ENCODE measurements around the gene GOSR1. TPM values are rescaled to one million over a fixed set of nuclear protein-coding genes. Genes with fewer than 3 reads are reported as not detected.
"Not testable (repeated sequence)": the region's sequence is repeated elsewhere in the genome, so short reads cannot be mapped to it uniquely, and the experiment has no call there.

Gene GOSR1
- total RNA-seq, 1 experiment from 2014 or later, result 51.4 TPM

- not testable (repeated sequence) for DNase-seq (ENCODE audit: low spot score)
Measured at GRCh38 chr17:30561766-30562165, 84.6 kb downstream of the GOSR1 start.

- not testable (repeated sequence) for DNase-seq (ENCODE audit: low spot score)
Measured at GRCh38 chr17:30563131-30563904, 86.1 kb downstream of the GOSR1 start.

- not testable (repeated sequence) for DNase-seq (ENCODE audit: low spot score)
Measured at GRCh38 chr17:30563905-30564390, 86.7 kb downstream of the GOSR1 start.

GRCh38 chr17:30564422-30565072 is 87.3 kb downstream of the GOSR1 start:
- not testable (repeated sequence) for DNase-seq (ENCODE audit: low spot score)

GRCh38 chr17:30565073-30565935 is 88.1 kb downstream of the GOSR1 start:
- no peak for DNase-seq (ENCODE audit: low spot score)

GRCh38 chr17:30566104-30566503 is 88.9 kb downstream of the GOSR1 start:
- not testable (repeated sequence) for DNase-seq (ENCODE audit: low spot score)

- not testable (repeated sequence) for DNase-seq (ENCODE audit: low spot score)
Measured at GRCh38 chr17:30566516-30567225, 89.5 kb downstream of the GOSR1 start.

- no peak for DNase-seq (ENCODE audit: low spot score)
Measured at GRCh38 chr17:30567231-30568116, 90.3 kb downstream of the GOSR1 start.

GRCh38 chr17:30568117-30568430 is 90.9 kb downstream of the GOSR1 start:
- DNase-seq (ENCODE audit: low spot score), result no peak

- DNase-seq (ENCODE audit: low spot score), result not testable (repeated sequence)
Measured at GRCh38 chr17:30569531-30570175, 92.4 kb downstream of the GOSR1 start.

- DNase-seq (ENCODE audit: low spot score), result no peak
Measured at GRCh38 chr17:30570191-30570590, 93.0 kb downstream of the GOSR1 start.

- no peak for DNase-seq (ENCODE audit: low spot score)
Measured at GRCh38 chr17:30570596-30571265, 93.5 kb downstream of the GOSR1 start.

- not testable (repeated sequence) for DNase-seq (ENCODE audit: low spot score)
Measured at GRCh38 chr17:30571404-30571803, 94.2 kb downstream of the GOSR1 start.

- DNase-seq (ENCODE audit: low spot score), result no peak
Measured at GRCh38 chr17:30571921-30572320, 94.7 kb downstream of the GOSR1 start.

- DNase-seq (ENCODE audit: low spot score), result not testable (repeated sequence)
Measured at GRCh38 chr17:30572651-30573554, 95.7 kb downstream of the GOSR1 start.

GRCh38 chr17:30573603-30574175 is 96.5 kb downstream of the GOSR1 start:
- DNase-seq (ENCODE audit: low spot score), result no peak

- not testable (repeated sequence) for DNase-seq (ENCODE audit: low spot score)
Measured at GRCh38 chr17:30574309-30574708, 97.1 kb downstream of the GOSR1 start.

- DNase-seq (ENCODE audit: low spot score), result not testable (repeated sequence)
Measured at GRCh38 chr17:30574806-30575205, 97.6 kb downstream of the GOSR1 start.

Data from H4 (cell line).